IPS-18a (cell line): Measurements from ENCODE around the gene BBC3.
A peak's percentile ranks its signal among the peaks of the same experiment; 100 is the strongest.

Source experiments
- H3K27ac ChIP-seq: one replicate; pipeline ENCODE4 v1.5.1; 2013; ENCODE audit warnings: low read length
- H3K27me3 ChIP-seq: one replicate; pipeline ENCODE4 v1.6.1; 2013; ENCODE audit warnings: mild to moderate bottlenecking, low read length; ENCODE audit not compliant: control insufficient read depth, insufficient read depth
- H3K36me3 ChIP-seq: one replicate; pipeline ENCODE4 v1.6.1; 2013; ENCODE audit warnings: low read depth, low read length; ENCODE audit not compliant: control insufficient read depth
- H3K4me1 ChIP-seq: one replicate; pipeline ENCODE4 v1.6.1; 2013; ENCODE audit warnings: low read depth, low read length; ENCODE audit not compliant: control insufficient read depth
- H3K4me3 ChIP-seq: one replicate; pipeline ENCODE4 v1.5.1; 2013; ENCODE audit warnings: low read length
- H3K9ac ChIP-seq: one replicate; pipeline ENCODE4 v1.6.1; 2013; ENCODE audit warnings: mild to moderate bottlenecking, low read length, moderate library complexity
- H3K9me3 ChIP-seq: one replicate; pipeline ENCODE4 v1.6.1; 2013; ENCODE audit warnings: low read depth, low read length; ENCODE audit not compliant: control insufficient read depth

The BBC3 gene

GRCh38 chr19:47239610-47240296 is 8.8 kb upstream of the BBC3 start:
- Histone ChIP-seq H3K27ac (no peak overlapping the region), H3K36me3 (no peaks in the 10 kb centered on the region), H3K4me1 (peaks cover 23% of the 10 kb centered on the region), H3K9ac (no peak overlapping the region), H3K4me3 (peak overlapping the region; percentile 27), H3K27me3 (peaks cover 50% of the 10 kb centered on the region), H3K9me3 (no peaks in the 10 kb centered on the region)

- Histone ChIP-seq H3K27ac (no peak overlapping the region), H3K9ac (no peak overlapping the region), H3K9me3 (no peaks in the 10 kb centered on the region), H3K4me3 (peak overlapping the region; percentile 56), H3K4me1 (peaks cover 19% of the 10 kb centered on the region), H3K36me3 (no peaks in the 10 kb centered on the region), H3K27me3 (peaks cover 50% of the 10 kb centered on the region)
These were observed 8.2 kb upstream of the BBC3 start for GRCh38 chr19:47239152-47239551.

DNA sequence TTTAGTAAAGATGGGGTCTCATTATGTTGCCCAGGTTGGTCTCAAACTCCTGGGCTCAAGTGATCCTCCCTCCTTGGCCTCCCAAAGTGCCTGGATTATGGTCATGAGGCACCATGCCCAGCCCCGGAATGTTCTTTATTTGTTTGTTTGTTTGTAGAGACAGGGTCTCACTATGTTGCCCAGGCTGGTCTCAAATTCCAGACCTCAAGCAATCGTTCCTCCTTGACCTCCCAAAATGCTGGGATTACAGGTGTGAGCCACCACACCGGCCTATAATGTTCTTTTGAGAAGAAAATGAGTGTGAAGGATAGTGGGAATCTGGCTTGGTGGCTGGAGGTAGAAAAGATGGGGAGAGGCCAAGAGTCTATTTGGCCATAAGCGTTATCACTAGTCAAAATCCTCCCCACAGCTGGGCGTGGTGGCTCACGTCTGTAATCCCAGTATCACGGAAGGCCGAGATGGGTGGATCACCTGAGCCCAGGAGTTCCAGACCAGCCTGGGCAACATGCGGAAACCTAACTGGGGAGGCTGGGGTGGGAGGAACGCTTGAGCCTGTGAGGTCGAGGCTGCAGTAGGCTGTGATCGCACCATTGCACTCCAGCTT is 5.2 kb upstream of the BBC3 start:
- Histone ChIP-seq H3K27me3 (peaks cover 26% of the 10 kb centered on the region), H3K27ac (no peak overlapping the region), H3K36me3 (no peaks in the 10 kb centered on the region), H3K4me1 (peaks cover 7% of the 10 kb centered on the region), H3K9me3 (no peaks in the 10 kb centered on the region), H3K4me3 (no peak overlapping the region), H3K9ac (no peak overlapping the region)

- Histone ChIP-seq H3K9ac (no peak overlapping the region), H3K4me3 (no peak overlapping the region), H3K27ac (no peak overlapping the region), H3K4me1 (peaks cover 11% of the 10 kb centered on the region), H3K27me3 (peaks cover 12% of the 10 kb centered on the region), H3K36me3 (no peaks in the 10 kb centered on the region), H3K9me3 (no peaks in the 10 kb centered on the region)
These were observed 1.6 kb upstream of the BBC3 start for GRCh38 chr19:47232422-47233211.

- peak overlapping the region; percentile 49 for H3K4me3 ChIP-seq
- peak overlapping the region; percentile 19 for H3K9ac ChIP-seq
- peaks cover 15% of the 10 kb centered on the region for H3K4me1 ChIP-seq
- H3K9me3 ChIP-seq = no peaks in the 10 kb centered on the region
- H3K36me3 ChIP-seq = no peaks in the 10 kb centered on the region
- no peak overlapping the region for H3K27ac ChIP-seq
- H3K27me3 ChIP-seq = peaks cover 12% of the 10 kb centered on the region
These were observed 436 bp upstream of the BBC3 start for GRCh38 chr19:47231215-47232054.

DNA sequence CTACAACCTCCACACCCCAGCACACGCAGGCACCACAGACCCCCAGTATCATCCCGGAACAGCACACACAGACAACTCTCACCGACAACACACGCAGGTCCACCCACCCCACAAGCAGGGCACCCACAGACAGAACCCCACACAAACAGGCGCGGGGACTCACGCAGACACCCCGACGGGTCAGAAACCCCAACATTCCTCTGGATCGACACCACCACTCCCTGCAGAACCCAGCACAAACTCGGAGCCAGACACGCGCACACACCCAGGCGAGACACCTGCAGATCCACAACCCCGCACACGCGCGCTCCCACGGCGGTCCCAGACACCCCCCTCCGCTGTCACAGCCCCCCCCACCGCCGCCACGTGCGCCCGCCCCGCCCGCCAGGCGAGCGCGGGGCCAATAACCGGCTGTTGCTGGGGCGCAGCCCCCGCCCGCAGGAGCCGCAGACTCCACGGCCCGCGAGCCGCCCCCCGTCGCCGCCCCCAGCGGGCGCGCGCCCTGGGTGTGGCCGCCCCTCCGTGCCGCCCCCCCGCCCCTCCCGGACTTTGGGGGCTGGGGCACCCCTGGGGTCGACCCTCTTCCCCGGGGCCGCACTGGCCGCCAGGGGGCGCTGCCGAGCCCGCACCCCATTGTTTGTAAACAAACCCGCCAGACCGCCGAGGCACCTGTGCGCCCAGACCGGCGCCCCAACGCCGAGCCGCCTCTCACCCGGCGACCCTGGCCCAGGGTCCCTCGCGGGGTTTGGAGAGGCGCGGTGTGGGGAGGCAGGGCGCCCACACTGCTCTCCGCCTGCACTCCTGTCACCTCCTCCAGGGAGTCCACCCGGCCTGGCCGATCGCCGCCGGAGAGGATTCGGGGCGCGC is 712 bp downstream of the BBC3 start:
- Histone ChIP-seq H3K9ac (peak overlapping the region; percentile 63), H3K27ac (no peak overlapping the region), H3K4me3 (peak overlapping the region; percentile 66), H3K4me1 (peaks cover 21% of the 10 kb centered on the region), H3K9me3 (no peaks in the 10 kb centered on the region), H3K27me3 (peaks cover 12% of the 10 kb centered on the region), H3K36me3 (no peaks in the 10 kb centered on the region)

DNA sequence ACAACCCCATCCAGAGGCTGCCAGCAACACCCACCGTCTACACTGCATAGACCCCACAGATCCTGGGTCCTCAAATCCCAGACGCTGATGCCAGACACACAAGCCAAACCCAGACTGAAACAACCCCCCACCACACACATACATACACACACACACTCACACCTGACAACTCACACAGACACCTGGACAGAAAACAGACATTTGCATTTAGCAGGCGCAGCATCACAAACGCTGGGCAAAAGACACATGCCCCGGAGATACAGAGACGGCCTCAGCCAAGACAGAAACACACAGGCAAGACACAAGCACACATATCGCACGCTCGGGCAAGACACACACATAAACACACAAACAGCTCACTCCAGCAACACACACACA is 1.3 kb downstream of the BBC3 start:
- Histone ChIP-seq H3K4me3 (peak overlapping the region; percentile 64), H3K9me3 (no peaks in the 10 kb centered on the region), H3K9ac (peak overlapping the region; percentile 13), H3K36me3 (no peaks in the 10 kb centered on the region), H3K4me1 (peaks cover 22% of the 10 kb centered on the region), H3K27me3 (peaks cover 12% of the 10 kb centered on the region), H3K27ac (no peak overlapping the region)

GRCh38 chr19:47228937-47229675 is 1.9 kb downstream of the BBC3 start:
- no peak overlapping the region for H3K27ac ChIP-seq
- no peaks in the 10 kb centered on the region for H3K9me3 ChIP-seq
- peaks cover 22% of the 10 kb centered on the region for H3K4me1 ChIP-seq
- peak overlapping the region; percentile 64 for H3K4me3 ChIP-seq
- peaks cover 12% of the 10 kb centered on the region for H3K27me3 ChIP-seq
- no peak overlapping the region for H3K9ac ChIP-seq
- H3K36me3 ChIP-seq = no peaks in the 10 kb centered on the region

- peaks cover 22% of the 10 kb centered on the region for H3K4me1 ChIP-seq
- peak overlapping the region; percentile 64 for H3K4me3 ChIP-seq
- H3K9me3 ChIP-seq = no peaks in the 10 kb centered on the region
- peak overlapping the region; percentile 37 for H3K9ac ChIP-seq
- no peaks in the 10 kb centered on the region for H3K36me3 ChIP-seq
- H3K27me3 ChIP-seq = peaks cover 12% of the 10 kb centered on the region
- no peak overlapping the region for H3K27ac ChIP-seq
These were observed 2.6 kb downstream of the BBC3 start for GRCh38 chr19:47228168-47228936.
